Astrocyte (in vitro differentiated cells and primary cell): ENCODE data around the gene S100A11.

ENCODE experiments used
- EZH2 ChIP-seq: IDR thresholded peaks from 2 replicates; pipeline ENCODE4 v1.6.1; 2012; ENCODE audit warnings: mild to moderate bottlenecking, low read length, inconsistent platforms; ENCODE audit not compliant: insufficient read depth
- TF ChIP-seq, protein P1 (sequence below): IDR thresholded peaks from 2 replicates; pipeline ENCODE4 v1.5.1; 2011; ENCODE audit warnings: low read depth, mild to moderate bottlenecking, inconsistent platforms, low read length, moderate library complexity; ENCODE audit not compliant: insufficient read depth

DNA sequence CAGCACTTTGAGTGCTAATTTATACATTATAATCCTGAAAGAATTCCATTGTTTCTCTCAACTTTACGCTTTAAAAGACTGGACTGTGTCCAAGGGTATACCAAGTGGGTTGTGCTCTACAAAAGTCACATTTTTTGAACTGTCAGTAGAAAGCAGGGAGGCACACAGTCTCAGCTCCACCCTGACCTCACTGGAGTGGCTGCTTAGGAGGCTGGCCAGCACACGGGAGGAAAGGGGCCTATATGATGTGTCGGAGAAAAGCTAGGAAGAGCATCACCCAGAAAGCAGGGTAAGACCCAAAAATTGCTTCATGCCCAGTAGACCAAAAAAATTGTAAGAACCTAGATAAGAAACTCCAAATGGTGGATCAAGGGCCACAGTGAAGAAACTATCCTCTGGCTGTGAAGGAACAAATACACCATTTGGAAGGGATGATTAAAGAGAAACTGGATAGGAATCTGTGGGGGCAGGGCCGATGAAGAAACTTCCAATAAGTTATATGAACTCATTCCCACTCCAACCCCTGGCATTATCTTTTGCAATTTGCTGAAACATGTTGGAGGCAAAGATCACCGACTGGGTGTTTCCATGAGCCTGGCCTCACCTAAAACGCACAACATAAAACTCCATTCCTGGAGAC is 45.0 kb downstream of the S100A11 start:
- TF ChIP-seq, protein P1, sequence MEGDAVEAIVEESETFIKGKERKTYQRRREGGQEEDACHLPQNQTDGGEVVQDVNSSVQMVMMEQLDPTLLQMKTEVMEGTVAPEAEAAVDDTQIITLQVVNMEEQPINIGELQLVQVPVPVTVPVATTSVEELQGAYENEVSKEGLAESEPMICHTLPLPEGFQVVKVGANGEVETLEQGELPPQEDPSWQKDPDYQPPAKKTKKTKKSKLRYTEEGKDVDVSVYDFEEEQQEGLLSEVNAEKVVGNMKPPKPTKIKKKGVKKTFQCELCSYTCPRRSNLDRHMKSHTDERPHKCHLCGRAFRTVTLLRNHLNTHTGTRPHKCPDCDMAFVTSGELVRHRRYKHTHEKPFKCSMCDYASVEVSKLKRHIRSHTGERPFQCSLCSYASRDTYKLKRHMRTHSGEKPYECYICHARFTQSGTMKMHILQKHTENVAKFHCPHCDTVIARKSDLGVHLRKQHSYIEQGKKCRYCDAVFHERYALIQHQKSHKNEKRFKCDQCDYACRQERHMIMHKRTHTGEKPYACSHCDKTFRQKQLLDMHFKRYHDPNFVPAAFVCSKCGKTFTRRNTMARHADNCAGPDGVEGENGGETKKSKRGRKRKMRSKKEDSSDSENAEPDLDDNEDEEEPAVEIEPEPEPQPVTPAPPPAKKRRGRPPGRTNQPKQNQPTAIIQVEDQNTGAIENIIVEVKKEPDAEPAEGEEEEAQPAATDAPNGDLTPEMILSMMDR: no peak
- TF ChIP-seq EZH2: no peak
